ENCODE results near the gene BCOR.
A peak's percentile ranks its signal among the peaks of the same experiment; 100 is the strongest.

BCOR gene

GRCh38 chrX:40013266-40014195, 84.2 kb downstream of the BCOR start:
- DNase-seq: peak; percentile 32

DNA sequence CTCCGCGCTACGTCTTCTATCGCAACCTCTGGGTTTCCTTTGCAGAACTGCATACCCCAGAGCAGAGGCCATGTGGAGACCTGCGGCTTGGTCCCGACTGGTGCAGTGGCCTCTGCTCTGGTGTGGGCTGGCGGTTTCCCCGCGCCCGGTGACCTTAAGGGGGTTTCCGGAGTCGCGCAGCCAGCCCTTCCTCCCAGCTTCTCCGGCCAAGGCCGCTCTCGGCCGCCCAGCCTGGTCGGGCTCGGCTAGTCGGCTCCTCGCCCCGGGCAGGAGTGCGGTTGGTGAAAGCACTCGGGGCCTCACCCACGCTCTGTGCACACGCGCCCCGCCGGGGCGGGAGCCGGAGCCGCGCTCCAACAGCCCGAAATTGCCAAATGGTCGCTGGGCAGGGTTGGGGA, 84.9 kb downstream of the BCOR start:
- no peak for DNase-seq

- DNase-seq: no peak
These were observed 85.5 kb downstream of the BCOR start for GRCh38 chrX:40012039-40012867.

GRCh38 chrX:40011322-40012038, 86.3 kb downstream of the BCOR start:
- DNase-seq: no peak

DNA sequence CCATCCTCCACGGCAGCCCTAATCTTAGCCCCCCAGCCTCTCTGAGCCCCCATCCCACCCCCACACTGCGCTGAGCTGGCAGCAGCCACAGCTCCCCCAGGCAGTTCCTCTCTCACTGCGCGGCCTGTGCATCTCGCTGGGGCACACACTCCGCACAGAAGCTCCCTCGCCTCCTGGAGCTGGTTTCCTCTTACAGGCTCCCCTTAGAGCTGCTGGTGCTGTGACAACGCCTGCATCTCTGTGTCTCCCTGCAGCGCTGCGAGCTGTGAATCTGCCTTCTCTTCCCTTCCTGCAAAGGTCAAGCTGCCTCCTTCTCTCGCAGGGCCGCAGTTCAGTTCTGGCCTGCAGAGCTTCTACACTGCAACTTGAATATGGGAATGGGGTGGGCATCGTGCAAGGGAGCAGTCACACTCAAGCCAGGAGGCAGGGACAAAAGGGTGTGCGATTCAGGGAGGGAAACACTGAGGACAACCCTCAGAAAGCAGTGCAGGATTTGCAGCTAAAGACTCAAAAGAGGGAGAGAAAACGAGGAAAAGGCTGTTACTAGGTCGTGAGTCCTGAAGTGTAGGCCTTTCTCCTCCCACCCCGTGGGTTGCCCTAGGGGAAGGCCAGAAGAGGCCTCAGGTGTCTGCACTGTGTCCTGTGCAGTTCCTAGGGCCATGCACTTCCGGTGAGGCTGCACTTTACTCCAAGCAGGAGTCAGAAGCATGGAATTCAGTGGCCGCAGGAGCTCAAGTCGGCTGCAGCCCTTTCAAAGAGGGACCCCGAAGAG, 87.0 kb downstream of the BCOR start:
- DNase-seq: no peak

DNA sequence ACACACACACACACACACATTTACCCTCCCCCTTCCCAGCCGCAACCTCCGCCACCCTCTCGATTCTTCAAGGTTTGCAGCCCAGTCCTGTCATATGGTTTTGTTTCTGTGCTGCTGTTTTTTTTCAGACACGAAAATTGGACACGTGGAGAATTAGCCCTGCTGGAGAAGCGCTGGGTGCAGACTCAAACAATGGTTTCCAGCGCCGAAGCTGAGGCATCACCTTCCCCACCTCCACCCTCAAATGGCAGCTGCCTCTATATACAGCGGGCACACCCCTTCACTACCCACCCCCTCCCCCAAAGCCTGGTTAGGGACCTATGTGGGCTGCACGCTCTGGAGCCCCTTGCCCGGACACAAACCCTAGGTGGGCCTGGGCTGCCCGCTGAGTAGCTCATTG, 87.9 kb downstream of the BCOR start:
- no peak for DNase-seq

DNA sequence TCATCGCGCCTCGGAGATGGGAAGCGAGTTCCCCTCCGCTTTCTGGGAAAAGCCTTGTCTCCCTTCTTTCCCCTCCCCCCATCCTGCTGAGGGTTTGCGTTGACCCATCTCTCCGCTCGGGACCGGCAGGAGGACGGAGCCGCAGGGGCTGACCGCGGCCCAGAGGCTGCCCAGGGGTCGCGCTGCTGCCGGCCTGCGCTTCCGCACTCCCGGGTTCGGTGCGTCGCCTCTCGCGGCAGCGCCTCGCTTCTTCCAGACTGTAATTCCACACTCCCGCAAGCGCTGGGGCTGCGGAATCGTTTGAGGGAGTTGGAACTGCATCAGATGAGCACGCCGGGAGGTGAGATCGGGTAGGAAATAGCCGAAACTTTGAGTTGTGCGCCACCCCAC, 88.3 kb downstream of the BCOR start:
- DNase-seq: no peak

GRCh38 chrX:40008791-40009461, 88.8 kb downstream of the BCOR start:
- peak; percentile 45 for DNase-seq

- no peak for DNase-seq
These were observed 89.7 kb downstream of the BCOR start for GRCh38 chrX:40007756-40008705.

GRCh38 chrX:40007131-40007755, 90.5 kb downstream of the BCOR start:
- DNase-seq: no peak

DNA sequence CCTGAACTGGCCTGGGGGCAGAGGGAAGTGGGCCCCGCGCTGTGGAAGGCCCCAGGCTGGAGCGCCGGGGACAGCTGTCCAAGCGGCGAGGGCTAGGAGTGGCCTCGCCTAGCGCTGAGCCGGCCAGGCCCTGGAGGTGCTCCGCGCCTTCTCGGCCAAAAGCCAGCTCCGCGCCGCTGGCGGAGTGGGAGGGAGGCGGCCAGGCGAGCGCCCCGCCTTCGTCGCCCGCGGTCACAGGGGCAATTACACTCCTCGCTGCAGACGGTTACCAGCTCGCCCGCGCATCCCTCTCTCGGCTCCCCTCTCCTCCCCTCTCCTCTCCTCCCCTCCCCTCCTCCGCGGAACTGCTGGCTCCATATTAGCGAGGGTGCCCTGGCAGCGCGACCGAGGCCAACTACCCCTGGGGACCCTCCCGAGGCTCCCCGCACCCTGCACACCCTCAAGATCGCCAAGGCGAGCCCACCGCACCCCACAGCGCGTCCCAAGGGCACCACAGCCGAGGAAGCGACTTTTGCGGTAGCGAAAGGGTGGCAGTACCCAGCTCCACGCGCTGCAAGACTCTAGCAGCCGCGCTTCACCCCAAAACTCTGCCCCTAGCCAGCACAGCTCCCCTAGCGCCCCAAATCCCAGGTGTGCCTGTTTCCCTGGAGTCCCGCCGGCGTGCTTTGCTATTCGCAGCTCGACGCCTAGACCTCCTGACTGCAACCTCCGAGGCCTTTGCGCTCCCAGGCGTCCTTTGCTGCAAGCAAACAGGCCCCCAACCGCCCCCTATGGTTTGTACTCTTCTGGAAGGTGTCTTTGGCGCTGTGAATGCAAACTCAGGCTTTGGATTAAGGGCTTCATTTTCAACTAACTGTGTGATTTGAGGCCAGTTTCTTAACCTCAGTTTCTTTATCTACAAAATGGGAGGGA, 91.4 kb downstream of the BCOR start:
- DNase-seq: peak; percentile 39

GRCh38 chrX:40005292-40006011, 92.3 kb downstream of the BCOR start:
- DNase-seq: no peak

DNA sequence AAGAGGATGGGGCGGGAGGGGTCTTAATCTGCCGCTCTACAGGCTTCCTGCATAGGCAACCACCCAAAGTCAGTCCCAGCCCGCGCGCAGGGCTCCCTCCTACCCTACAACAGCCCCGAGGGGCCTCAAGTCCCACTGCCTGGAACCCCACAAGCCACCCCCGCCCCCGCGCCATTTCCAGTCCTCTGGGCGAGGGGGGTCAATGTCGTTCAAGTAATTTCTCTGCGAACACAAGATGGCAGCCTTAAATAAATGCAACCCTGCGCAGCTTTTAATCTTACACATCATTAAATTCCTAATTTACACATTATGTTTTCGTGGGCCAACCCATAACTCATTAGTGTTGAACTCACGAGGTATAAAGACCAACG, 92.9 kb downstream of the BCOR start:
- DNase-seq: no peak

- no peak for DNase-seq
These were observed 93.6 kb downstream of the BCOR start for GRCh38 chrX:40004246-40004535.

GRCh38 chrX:40003428-40004245, 94.1 kb downstream of the BCOR start:
- DNase-seq: no peak

DNA sequence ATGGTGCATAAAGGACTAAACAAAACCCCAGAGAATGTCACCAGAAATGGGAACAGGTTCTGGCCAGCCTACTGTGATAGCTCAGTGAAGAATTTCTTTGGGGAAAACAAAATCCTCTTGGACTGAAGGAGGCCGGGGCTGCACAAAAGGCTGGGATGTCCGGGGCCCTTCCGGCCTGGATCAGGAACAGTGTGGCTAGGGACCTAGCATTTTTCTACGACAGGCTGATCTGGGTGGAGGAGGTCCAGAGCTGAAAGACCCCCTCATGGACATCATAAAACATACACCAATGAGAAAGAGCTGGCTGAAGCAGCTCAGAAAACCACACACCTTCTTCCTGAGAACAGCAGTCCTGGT, 94.7 kb downstream of the BCOR start:
- no peak for DNase-seq
